NCI-H510A treated with DMSO at 0.1 percent for 48 hours (cell line): ENCODE measurements around the gene GRK6.

Experiments used
- DNase-seq: peaks from one replicate; lab custom pipeline; 2025; lab: John Stamatoyannopoulos, UW

GRK6 gene

GRCh38 chr5:177440990-177441780 lies 14.7 kb downstream of the GRK6 start:
- no peak for DNase-seq

GRCh38 chr5:177442066-177442826 lies 15.8 kb downstream of the GRK6 start:
- DNase-seq, result no peak

DNA sequence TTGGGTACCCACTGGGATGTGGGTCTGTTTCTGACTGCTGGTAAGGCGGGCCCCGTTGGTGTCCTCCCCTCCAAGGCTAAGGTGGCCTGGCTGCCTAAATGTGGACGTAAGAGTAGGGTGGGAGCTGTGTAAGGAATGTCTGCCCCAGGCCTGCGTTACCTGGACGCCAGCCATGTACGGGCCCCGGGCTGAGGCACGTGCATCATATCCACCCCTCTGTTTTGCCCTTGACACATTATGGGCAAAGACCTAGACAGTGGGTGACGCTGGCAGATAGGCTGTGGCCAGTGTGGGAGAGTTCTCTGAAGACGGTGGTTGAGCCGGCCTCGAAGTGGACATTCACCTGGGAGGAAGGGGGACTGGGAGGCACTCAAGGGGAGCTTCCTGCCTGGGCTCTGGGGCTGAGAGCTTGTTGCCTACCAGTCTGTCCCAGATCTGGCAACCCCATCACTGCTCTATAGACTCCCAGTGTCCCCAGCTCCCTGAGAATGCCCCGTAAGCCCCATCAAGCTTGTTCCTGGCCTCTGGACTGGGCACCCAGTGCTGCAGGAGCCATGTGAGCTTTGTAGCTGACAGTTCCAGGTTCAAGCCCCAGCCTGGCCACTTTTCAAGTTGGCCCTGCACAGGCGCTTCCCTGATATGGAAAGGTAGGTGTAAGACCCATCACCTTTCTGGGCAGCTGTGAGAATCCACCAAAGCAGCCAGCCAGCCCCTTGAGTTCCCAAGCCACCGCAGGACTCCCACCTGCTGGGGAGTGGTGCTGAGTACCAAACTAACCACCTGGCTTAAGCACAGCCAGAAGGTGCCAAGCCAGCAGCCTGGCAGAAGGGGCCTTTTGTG lies 16.9 kb downstream of the GRK6 start:
- DNase-seq, result no peak

GRCh38 chr5:177444106-177445051 lies 17.9 kb downstream of the GRK6 start:
- DNase-seq, result no peak

- DNase-seq, result no peak
Measured at GRCh38 chr5:177445052-177445916, 18.8 kb downstream of the GRK6 start.

DNA sequence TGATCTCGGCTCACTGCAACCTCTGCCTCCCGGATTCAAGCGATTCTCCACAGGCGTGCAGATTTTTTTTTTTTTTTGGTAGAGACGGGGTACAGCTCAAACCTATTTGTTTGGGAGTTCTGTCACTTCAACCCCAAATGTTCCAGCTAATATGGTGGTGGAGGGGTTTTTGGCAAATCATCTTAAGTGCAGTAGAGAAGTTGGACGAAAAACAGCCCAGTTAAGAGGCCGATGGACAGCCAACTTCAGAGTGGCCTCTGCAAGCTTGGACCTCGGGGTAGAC lies 19.4 kb downstream of the GRK6 start:
- DNase-seq, result no peak

DNA sequence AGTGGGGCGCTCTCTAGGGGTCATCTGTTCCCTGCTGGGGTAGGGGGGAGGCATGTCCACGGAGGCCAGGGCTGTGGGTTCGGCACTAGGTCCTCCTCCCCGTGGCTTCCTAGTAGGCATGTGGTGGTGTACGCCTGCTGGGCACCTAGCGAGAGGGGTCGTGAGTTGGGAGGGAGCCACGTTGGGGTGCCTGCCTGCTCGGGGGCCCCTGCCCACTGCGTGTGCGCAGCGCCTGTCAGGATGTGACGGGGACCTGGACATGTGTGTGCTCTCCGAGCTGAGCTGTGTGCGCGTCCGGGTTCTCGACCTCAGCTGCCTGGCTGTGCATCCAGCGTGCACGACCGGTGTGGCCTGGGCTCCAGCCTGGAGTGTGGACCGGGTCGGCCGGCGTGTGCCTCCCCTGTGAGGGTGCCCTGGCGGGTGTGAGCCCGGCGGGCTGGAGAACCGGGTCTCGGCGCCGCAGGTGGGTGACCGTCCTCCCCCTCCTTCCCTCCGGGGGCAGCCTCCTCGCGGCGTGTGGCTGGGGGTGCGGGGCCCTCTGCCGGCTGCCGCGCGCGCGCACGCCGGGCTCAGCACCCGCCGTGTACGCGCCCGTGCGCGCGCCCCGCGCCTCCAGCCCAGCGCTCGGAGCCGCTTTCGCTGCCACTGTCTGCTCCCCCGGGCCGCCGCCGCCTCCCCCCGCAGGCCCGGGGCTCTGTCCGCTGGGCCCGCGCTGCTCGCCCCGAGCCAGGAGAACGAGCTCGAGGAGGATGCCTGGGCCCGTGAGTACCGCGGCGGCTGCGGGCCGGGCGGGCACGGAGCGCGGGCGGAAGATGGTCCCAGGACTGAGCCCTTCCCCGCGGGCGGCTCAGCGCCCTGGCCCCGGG lies 20.0 kb downstream of the GRK6 start, which contains the start of gene PRR7:
PRR7 (plus strand) TSS at position 615 of the 866 bp plus-strand sequence. CDS start 8,254 bp downstream, outside the sequence.
- peak; percentile 40 for DNase-seq

DNA sequence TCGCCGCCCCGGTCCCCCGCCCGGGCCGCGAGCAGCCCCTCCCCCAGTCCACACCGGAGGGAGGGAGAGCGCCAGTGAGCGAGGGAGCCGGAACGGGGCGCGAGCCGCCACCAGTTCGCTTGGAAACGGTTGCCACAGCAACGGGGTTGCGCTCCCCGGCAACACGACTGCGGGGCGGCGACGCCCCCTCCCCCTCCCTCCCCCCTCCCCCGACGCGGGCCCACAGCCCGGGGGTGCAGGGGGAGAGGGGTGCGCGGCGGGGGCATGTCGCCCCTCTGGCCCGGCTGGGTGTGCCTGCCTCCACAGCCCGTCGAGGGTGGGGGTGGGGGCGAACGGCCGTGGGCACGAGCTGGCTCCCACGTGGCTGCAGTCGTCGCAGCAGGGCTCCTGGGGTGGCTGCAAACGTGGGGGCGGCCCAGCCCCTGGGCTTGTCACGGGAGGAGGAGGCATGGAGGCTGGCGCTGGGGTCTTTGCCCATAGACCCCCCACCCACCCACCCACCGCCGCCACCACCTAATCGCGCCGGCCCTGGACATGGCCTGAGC lies 20.7 kb downstream of the GRK6 start:
- peak; percentile 40 for DNase-seq

GRCh38 chr5:177447611-177448243 lies 21.3 kb downstream of the GRK6 start:
- DNase-seq, result no peak

GRCh38 chr5:177448244-177448950 lies 21.9 kb downstream of the GRK6 start:
- no peak for DNase-seq

DNA sequence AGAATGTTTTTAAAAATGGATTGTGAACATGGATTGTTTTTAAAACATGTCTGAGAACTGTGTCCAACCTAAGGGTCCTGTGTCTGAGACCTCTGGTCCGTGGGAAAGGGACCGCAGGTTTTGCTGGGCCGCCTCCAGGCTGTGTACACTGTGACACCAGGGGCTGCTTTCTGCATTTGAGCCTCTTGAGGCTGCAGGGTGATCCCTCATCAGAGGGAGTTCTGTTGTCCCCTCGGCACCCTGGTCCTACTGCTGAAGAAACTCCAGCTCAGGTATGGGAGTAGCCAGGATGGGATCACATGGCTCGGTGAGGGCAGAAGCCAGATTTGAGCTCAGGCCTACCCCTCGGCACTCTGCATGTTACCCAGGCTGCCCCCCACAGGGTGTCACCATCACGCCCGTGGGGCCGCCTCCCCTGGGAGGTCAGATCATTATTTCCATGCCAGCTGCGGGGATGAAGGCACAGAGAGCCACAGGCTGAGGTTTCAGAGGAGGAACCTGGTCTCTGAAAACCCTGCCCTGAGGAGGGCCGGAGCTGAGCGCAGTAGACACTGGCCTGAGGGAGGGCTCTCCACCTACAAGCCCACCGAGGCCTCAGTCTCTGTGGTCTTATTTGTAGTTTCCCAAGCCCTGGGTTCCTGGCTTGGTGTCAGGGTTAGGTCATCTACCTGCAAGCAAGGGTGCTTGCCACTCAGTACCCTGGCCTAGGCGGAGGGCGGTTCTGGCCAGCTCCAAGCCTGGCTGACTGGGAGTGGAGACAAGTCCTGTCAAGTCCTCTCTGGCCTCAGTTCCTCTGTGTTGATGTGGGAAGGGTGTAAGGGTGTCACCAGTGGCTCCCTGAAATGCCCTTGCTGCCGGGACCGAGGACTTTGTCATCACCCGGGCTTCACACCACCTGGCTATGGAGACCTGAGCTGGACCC lies 22.9 kb downstream of the GRK6 start:
- DNase-seq, result no peak

- no peak for DNase-seq
Measured at GRCh38 chr5:177450667-177451424, 24.4 kb downstream of the GRK6 start.

- DNase-seq, result no peak
Measured at GRCh38 chr5:177452688-177453638, 26.5 kb downstream of the GRK6 start.

DNA sequence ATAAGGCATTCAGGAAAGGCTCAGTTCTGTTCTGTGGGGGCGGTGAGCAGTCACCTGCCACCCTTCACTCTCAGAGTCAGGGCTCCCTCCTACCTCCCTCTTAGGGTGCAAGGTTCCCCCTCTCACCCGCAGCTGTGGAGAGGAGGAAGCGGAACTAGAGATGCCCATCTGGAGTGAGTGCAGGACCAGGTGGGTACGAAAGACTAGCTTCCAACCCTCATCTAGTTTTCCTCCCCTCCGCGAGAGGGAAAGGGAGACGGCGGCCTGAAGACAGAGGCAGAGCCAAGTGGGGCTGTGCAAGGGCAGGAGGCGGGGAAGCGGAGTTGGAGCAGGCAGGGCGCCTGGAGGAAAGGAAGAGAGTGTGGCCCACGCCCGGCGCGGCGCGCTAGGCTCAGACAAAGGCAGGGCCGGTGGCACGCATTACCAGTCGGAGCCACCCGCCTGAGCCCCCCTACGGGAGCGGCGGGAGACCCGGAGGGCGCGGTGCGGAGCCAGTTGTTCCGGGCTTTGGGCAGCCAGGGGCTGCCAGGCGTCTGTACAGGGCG lies 27.4 kb downstream of the GRK6 start:
- DNase-seq, result no peak
